ENCODE measurements around the gene AACS.

Gene AACS

GRCh38 chr12:125100551-125101434 is 35.6 kb downstream of the AACS start:
- H3K4me3 ChIP-seq (ENCODE audit: low read length) = no peak overlapping the region
- H3K4me1 ChIP-seq (ENCODE audit: low read length) = no peaks in the 10 kb centered on the region
- no peaks in the 10 kb centered on the region for H3K36me3 ChIP-seq (replicated peaks; ENCODE audit: insufficient read depth, low read length)
- TF ChIP-seq EZH2phosphoT487 (IDR thresholded peaks at IDR 0.05; ENCODE audit: low read length) (no peak), EZH2 (optimal IDR thresholded peaks at IDR 0.05; ENCODE audit: low read depth, low read length) (no peak)
- TF ChIP-seq, protein P1, sequence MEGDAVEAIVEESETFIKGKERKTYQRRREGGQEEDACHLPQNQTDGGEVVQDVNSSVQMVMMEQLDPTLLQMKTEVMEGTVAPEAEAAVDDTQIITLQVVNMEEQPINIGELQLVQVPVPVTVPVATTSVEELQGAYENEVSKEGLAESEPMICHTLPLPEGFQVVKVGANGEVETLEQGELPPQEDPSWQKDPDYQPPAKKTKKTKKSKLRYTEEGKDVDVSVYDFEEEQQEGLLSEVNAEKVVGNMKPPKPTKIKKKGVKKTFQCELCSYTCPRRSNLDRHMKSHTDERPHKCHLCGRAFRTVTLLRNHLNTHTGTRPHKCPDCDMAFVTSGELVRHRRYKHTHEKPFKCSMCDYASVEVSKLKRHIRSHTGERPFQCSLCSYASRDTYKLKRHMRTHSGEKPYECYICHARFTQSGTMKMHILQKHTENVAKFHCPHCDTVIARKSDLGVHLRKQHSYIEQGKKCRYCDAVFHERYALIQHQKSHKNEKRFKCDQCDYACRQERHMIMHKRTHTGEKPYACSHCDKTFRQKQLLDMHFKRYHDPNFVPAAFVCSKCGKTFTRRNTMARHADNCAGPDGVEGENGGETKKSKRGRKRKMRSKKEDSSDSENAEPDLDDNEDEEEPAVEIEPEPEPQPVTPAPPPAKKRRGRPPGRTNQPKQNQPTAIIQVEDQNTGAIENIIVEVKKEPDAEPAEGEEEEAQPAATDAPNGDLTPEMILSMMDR (IDR thresholded peaks at IDR 0.05; ENCODE audit: low read length) = no peak
- H3K79me2 ChIP-seq (ENCODE audit: low read length) = no peaks in the 10 kb centered on the region
- H3K27me3 ChIP-seq (replicated peaks; ENCODE audit: insufficient read depth, low read length) = no peaks in the 10 kb centered on the region
- H3K9me2 ChIP-seq (replicated peaks; ENCODE audit: insufficient read depth, low read length) = no peaks in the 10 kb centered on the region
- H4K20me1 ChIP-seq (ENCODE audit: insufficient read depth, low read length) = no peaks in the 10 kb centered on the region
- H3K27ac ChIP-seq (ENCODE audit: low read length) = no peak overlapping the region
- DNase-seq = no peak
- no peak overlapping the region for H3K4me2 ChIP-seq (ENCODE audit: low read depth, low read length)
- no peaks in the 10 kb centered on the region for H3F3A ChIP-seq (ENCODE audit: insufficient read depth, low read length)
- H3K9me3 ChIP-seq (replicated peaks; ENCODE audit: insufficient read depth, low read length) = no peaks in the 10 kb centered on the region
- no peak overlapping the region for H3K9ac ChIP-seq (ENCODE audit: low read length)
- no peak overlapping the region for H2AFZ ChIP-seq (ENCODE audit: low read length)

- Histone ChIP-seq H3K27me3 (replicated peaks; ENCODE audit: insufficient read depth, low read length) (no peaks in the 10 kb centered on the region), H3K9me3 (replicated peaks; ENCODE audit: insufficient read depth, low read length) (no peaks in the 10 kb centered on the region), H3K36me3 (replicated peaks; ENCODE audit: insufficient read depth, low read length) (no peaks in the 10 kb centered on the region), H3K9ac (ENCODE audit: low read length) (no peak overlapping the region), H3K4me2 (ENCODE audit: low read depth, low read length) (no peak overlapping the region), H3K79me2 (ENCODE audit: low read length) (no peaks in the 10 kb centered on the region), H3K4me3 (ENCODE audit: low read length) (no peak overlapping the region), H4K20me1 (ENCODE audit: insufficient read depth, low read length) (no peaks in the 10 kb centered on the region), H3K4me1 (ENCODE audit: low read length) (no peaks in the 10 kb centered on the region), H3K9me2 (replicated peaks; ENCODE audit: insufficient read depth, low read length) (no peaks in the 10 kb centered on the region), H3K27ac (ENCODE audit: low read length) (no peak overlapping the region), H2AFZ (ENCODE audit: low read length) (no peak overlapping the region), H3F3A (ENCODE audit: insufficient read depth, low read length) (no peaks in the 10 kb centered on the region)
- TF ChIP-seq EZH2phosphoT487 (IDR thresholded peaks at IDR 0.05; ENCODE audit: low read length) (no peak), EZH2 (optimal IDR thresholded peaks at IDR 0.05; ENCODE audit: low read depth, low read length) (no peak)
- TF ChIP-seq, protein P1 (IDR thresholded peaks at IDR 0.05; ENCODE audit: low read length) = no peak
- DNase-seq = no peak
Measured at GRCh38 chr12:125104982-125105381, 39.7 kb downstream of the AACS start.

DNA sequence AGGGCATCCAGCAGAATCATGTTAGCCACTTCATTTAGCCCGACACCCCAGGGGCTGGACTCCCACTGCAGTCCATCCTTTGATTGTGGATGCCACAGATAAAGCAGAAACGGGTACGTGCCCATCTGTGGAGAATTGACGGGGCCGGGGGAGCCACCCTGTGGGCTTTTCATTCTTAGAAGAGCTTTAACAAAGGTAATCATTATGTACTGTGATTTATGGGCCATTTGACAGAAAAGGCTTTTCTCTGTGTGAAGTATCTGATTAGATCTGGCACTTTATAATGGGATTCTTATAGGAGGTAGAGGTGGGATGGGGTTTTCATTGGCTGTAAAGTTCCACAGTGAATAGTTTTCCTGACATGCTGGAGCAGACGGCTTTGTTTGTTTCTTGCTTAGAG is 40.4 kb downstream of the AACS start:
- Histone ChIP-seq H4K20me1 (ENCODE audit: insufficient read depth, low read length) (no peaks in the 10 kb centered on the region), H3K4me2 (ENCODE audit: low read depth, low read length) (no peak overlapping the region), H3K27ac (ENCODE audit: low read length) (no peak overlapping the region), H3K36me3 (replicated peaks; ENCODE audit: insufficient read depth, low read length) (no peaks in the 10 kb centered on the region), H3F3A (ENCODE audit: insufficient read depth, low read length) (no peaks in the 10 kb centered on the region), H3K9ac (ENCODE audit: low read length) (no peak overlapping the region), H3K27me3 (replicated peaks; ENCODE audit: insufficient read depth, low read length) (no peaks in the 10 kb centered on the region), H3K4me3 (ENCODE audit: low read length) (no peak overlapping the region), H2AFZ (ENCODE audit: low read length) (no peak overlapping the region), H3K9me3 (replicated peaks; ENCODE audit: insufficient read depth, low read length) (no peaks in the 10 kb centered on the region), H3K4me1 (ENCODE audit: low read length) (no peaks in the 10 kb centered on the region), H3K79me2 (ENCODE audit: low read length) (no peaks in the 10 kb centered on the region), H3K9me2 (replicated peaks; ENCODE audit: insufficient read depth, low read length) (no peaks in the 10 kb centered on the region)
- TF ChIP-seq, protein P1 (IDR thresholded peaks at IDR 0.05; ENCODE audit: low read length) = no peak
- no peak for DNase-seq

Data from MM.1S (cell line).